Adrenal gland (tissue), 12 donors: ENCODE results near the gene AP3M1. TPM values are rescaled to one million over a fixed set of nuclear protein-coding genes. Genes with fewer than 3 reads are reported as not detected.

Experiments used
- DNase-seq, 7 donors: peaks; one replicate each; pipeline ENCODE4 v3.0.0-alpha.2; 2019 to 2020
- H3K27ac ChIP-seq, 5 donors: fragments of 200-600 bp; sonication (generic) in 4 of 5; 1 replicate in 3 of 5; 2 replicates in 2 of 5; pipeline versions ENCODE4 v1.5.1 to v1.8.0; 2016 to 2020; ENCODE audit warnings: mild to moderate bottlenecking in 1 of 5
- H3K27me3 ChIP-seq: fragments of 200-600 bp; 2 replicates; pipeline ENCODE4 v1.8.0; 2021
- H3K36me3 ChIP-seq, 2 donors: fragments of 200-600 bp; replicated peaks in 1 of 2; 1 replicate in 1 of 2; 2 replicates in 1 of 2; pipeline versions ENCODE4 v1.5.1 to v1.8.0; 2018 to 2022
- H3K4me1 ChIP-seq, 2 donors: fragments of 200-600 bp; replicated peaks in 1 of 2; 1 replicate in 1 of 2; 2 replicates in 1 of 2; pipeline versions ENCODE4 v1.5.1 to v1.8.0; 2018 to 2021
- H3K4me3 ChIP-seq, 4 donors: fragments of 200-600 bp; sonication (generic) in 3 of 4; one replicate each; pipeline ENCODE4 v1.5.1; 2016 to 2018
- H3K9me3 ChIP-seq, 3 donors: fragments of 200-600 bp; sonication (generic) in 1 of 3; replicated peaks in 1 of 3; 1 replicate in 2 of 3; 2 replicates in 1 of 3; pipeline versions ENCODE4 v1.5.1 to v1.8.0; 2016 to 2021
- CTCF ChIP-seq, 6 experiments: fragments of 450-650 bp in 4 of 6; fragments of 200-600 bp in 2 of 6; sonication (generic) in 1 of 6; IDR thresholded peaks; 1 replicate in 5 of 6; 2 replicates in 1 of 6; pipeline versions ENCODE4 v1.5.1 to v1.8.0; 2016 to 2021; ENCODE audit warnings: antibody characterized with exemption in 6 of 6, mild to moderate bottlenecking in 2 of 6, moderate library complexity in 1 of 6
- POLR2A ChIP-seq, 2 donors: fragments of 450-650 bp; IDR thresholded peaks; one replicate each; pipeline ENCODE4 v1.6.1; 2017; ENCODE audit warnings: antibody characterized with exemption in 2 of 2, mild to moderate bottlenecking in 2 of 2, moderate library complexity in 1 of 2
- intact Hi-C, 2 donors: fragments of 100-400 bp; cut with DNase I; formaldehyde crosslinking; loops; one replicate each; pipeline versions ENCODE4 v1.14.1 to v1.15.0; 2022 to 2023
- polyA plus RNA-seq, 3 donors: library from polyadenylated mRNA; stranded (reverse); fragments of 200-250 nt in 2 of 3; fragments of 350-450 nt in 1 of 3; fragmentation: Illumina TruSeq in 1 of 3; extraction: RNeasy Lipid Tissue Mini Kit (QIAGEN cat#74804) in 1 of 3; gene quantifications; one replicate each; pipeline ENCODE4 v1.2.3, GENCODE V29; 2013 to 2014
- total RNA-seq, 9 donors: library from RNA; depleted of rRNA in 4 of 9; stranded (reverse); fragments of >200 nt in 4 of 9; fragments of 120-200 nt in 1 of 9; fragmentation: NEBNext Ultra II Directional in 1 of 9; extraction: Animal tissue kit (Norgen Biotek cat#: 25700) in 1 of 9; gene quantifications; one replicate each; pipeline versions ENCODE4 v1.1.0 to v1.2.4, GENCODE V29; 2013 to 2023
- donor health status: healthy with polysubstance abuse.
- donor health status: Bipolar disorder and iron deficiency.
- donor health status: DM: yes; HTN: yes; CAD: no.
- donor health status: DM: no; HTN: no; CAD: no.
- donor health status: DM: no; HTN: no; CAD: no.
- donor health status: DM: yes; HTN: yes; CAD: no.

AP3M1 gene
- total and polyA plus RNA-seq, 12 donors = 6.1 to 79.7 (median 38.0) TPM

- DNase-seq = no peak
- H3K36me3 ChIP-seq = peaks cover 0 to 17% of the 10 kb centered on the region in 2 donors
Measured at GRCh38 chr10:74071157-74071556, 79.5 kb downstream of the AP3M1 start.

More at GRCh38 chr10:74071157-74071556, 79.5 kb downstream of the AP3M1 start:
- Histone ChIP-seq H3K4me3 (no peak overlapping the region), H3K4me1 (peaks cover 0 to 6% of the 10 kb centered on the region in 2 donors), H3K27ac (no peak overlapping the region), H3K27me3 (no peaks in the 10 kb centered on the region), H3K9me3 (no peaks in the 10 kb centered on the region)
- intact Hi-C loops = no loop called here
- TF ChIP-seq CTCF (IDR thresholded peaks at IDR 0.05) (no peak), POLR2A (IDR thresholded peaks at IDR 0.05) (no peak)

Other genes with a start within 250 kb of the AP3M1 start
- gene PLAU, start 239.7 kb downstream of the AP3M1 start, total RNA-seq = 10 to 100 TPM in 2 of 9 donors, 1 to 10 TPM in 6, under 1 TPM in 1; 0.94 to 10.6 (median 7.4) TPM
- 10 to 100 TPM in 1 of 3 donors, 1 to 10 TPM in 2; 2.6 to 19.4 (median 3.7) TPM for gene PLAU, start 239.7 kb downstream of the AP3M1 start, polyA plus RNA-seq
- 10 to 100 TPM; 30.6 to 90.7 (median 47.4) TPM for gene VCL, start 152.7 kb downstream of the AP3M1 start, total RNA-seq
- 10 to 100 TPM; 14.3 to 36.4 (median 16.7) TPM for gene VCL, start 152.7 kb downstream of the AP3M1 start, polyA plus RNA-seq
- 10 to 100 TPM; 18.4 to 29.1 (median 22.5) TPM for gene ADK, start 393 bp upstream of the AP3M1 start, total RNA-seq
- gene ADK, start 393 bp upstream of the AP3M1 start, polyA plus RNA-seq = 10 to 100 TPM in 2 of 3 donors, 1 to 10 TPM in 1; 8.2 to 45.5 (median 13.1) TPM